Activated gamma-delta T cell treated with anti-CD3 and anti-CD28 coated beads, Interleukin-2, amount 50 U/mL, for 16 hours (primary cell): ENCODE measurements around the gene KIRREL3.
A peak's percentile ranks its signal among the peaks of the same experiment; 100 is the strongest.

ENCODE experiments used
- DNase-seq: peaks from one replicate; pipeline ENCODE4 v3.0.0-alpha.2; 2020; ENCODE audit warnings: low read depth

The KIRREL3 gene

GRCh38 chr11:126487711-126488110 lies 512.9 kb downstream of the KIRREL3 start:
- DNase-seq, result no peak

GRCh38 chr11:126485986-126486635 lies 514.5 kb downstream of the KIRREL3 start:
- no peak for DNase-seq

- DNase-seq, result no peak
Measured at GRCh38 chr11:126485021-126485792, 515.4 kb downstream of the KIRREL3 start.

GRCh38 chr11:126484266-126484665 lies 516.3 kb downstream of the KIRREL3 start:
- DNase-seq, result no peak

- no peak for DNase-seq
Measured at GRCh38 chr11:126483621-126484195, 516.9 kb downstream of the KIRREL3 start.

- DNase-seq, result no peak
Measured at GRCh38 chr11:126482586-126483108, 517.9 kb downstream of the KIRREL3 start.

GRCh38 chr11:126481303-126481680 lies 519.3 kb downstream of the KIRREL3 start:
- DNase-seq, result no peak

- peak; percentile 53 for DNase-seq
Measured at GRCh38 chr11:126480410-126481302, 519.9 kb downstream of the KIRREL3 start.

- DNase-seq, result no peak
Measured at GRCh38 chr11:126480015-126480409, 520.6 kb downstream of the KIRREL3 start.

- DNase-seq, result no peak
Measured at GRCh38 chr11:126479178-126479930, 521.2 kb downstream of the KIRREL3 start.

GRCh38 chr11:126478466-126478865 lies 522.1 kb downstream of the KIRREL3 start:
- DNase-seq, result no peak

- no peak for DNase-seq
Measured at GRCh38 chr11:126477535-126478305, 522.9 kb downstream of the KIRREL3 start.

GRCh38 chr11:126476977-126477376 lies 523.6 kb downstream of the KIRREL3 start:
- no peak for DNase-seq

GRCh38 chr11:126476266-126476924 lies 524.2 kb downstream of the KIRREL3 start:
- DNase-seq, result no peak

GRCh38 chr11:126475014-126475991 lies 525.3 kb downstream of the KIRREL3 start:
- DNase-seq, result no peak

- DNase-seq, result no peak
Measured at GRCh38 chr11:126474220-126474619, 526.4 kb downstream of the KIRREL3 start.

GRCh38 chr11:126473269-126473668 lies 527.3 kb downstream of the KIRREL3 start:
- DNase-seq, result no peak

- DNase-seq, result no peak
Measured at GRCh38 chr11:126469311-126469710, 531.3 kb downstream of the KIRREL3 start.

GRCh38 chr11:126468102-126468521 lies 532.5 kb downstream of the KIRREL3 start:
- no peak for DNase-seq
